Neural progenitor cell (in vitro differentiated cells): ENCODE results near the gene MSI1. TPM values are rescaled to one million over a fixed set of nuclear protein-coding genes. Genes with fewer than 3 reads are reported as not detected.
A peak's percentile ranks its signal among the peaks of the same experiment; 100 is the strongest.

Experiments
- DNase-seq: peaks from one replicate; pipeline ENCODE4 v3.0.0-alpha.2; 2016; ENCODE audit warnings: low spot score
- H2AFZ ChIP-seq: fragments of 200-600 bp; sonication (generic); replicated peaks from 2 replicates; pipeline ENCODE4 v1.6.1; 2016; ENCODE audit warnings: antibody characterized with exemption
- H3F3A ChIP-seq: fragments of 200-600 bp; sonication (generic); 2 replicates; pipeline ENCODE4 v1.6.1; 2016; ENCODE audit warnings: antibody characterized with exemption, low read depth
- H3K27ac ChIP-seq: fragments of 200-600 bp; sonication (generic); 2 replicates; pipeline ENCODE4 v1.5.1; 2016; ENCODE audit warnings: mild to moderate bottlenecking
- H3K27me3 ChIP-seq: fragments of 200-600 bp; sonication (generic); 2 replicates; pipeline ENCODE4 v1.6.1; 2016; ENCODE audit warnings: mild to moderate bottlenecking, moderate library complexity
- H3K36me3 ChIP-seq: fragments of 200-600 bp; sonication (generic); 2 replicates; pipeline ENCODE4 v1.5.1; 2016
- H3K4me1 ChIP-seq: fragments of 200-600 bp; sonication (generic); 2 replicates; pipeline ENCODE4 v1.6.1; 2016; ENCODE audit warnings: mixed run types
- H3K4me2 ChIP-seq: fragments of 200-600 bp; sonication (generic); 2 replicates; pipeline ENCODE4 v1.6.1; 2016
- H3K4me3 ChIP-seq: fragments of 200-600 bp; sonication (generic); 2 replicates; pipeline ENCODE4 v1.5.1; 2016
- H3K79me2 ChIP-seq: fragments of 200-600 bp; sonication (generic); 2 replicates; pipeline ENCODE4 v1.6.1; 2016; ENCODE audit warnings: low read depth
- H3K9ac ChIP-seq: fragments of 200-600 bp; sonication (generic); 2 replicates; pipeline ENCODE4 v1.6.1; 2016
- H3K9me3 ChIP-seq: fragments of 200-600 bp; sonication (generic); 2 replicates; pipeline ENCODE4 v1.5.1; 2016; ENCODE audit warnings: low read depth
- H4K20me1 ChIP-seq: fragments of 200-600 bp; sonication (generic); 2 replicates; pipeline ENCODE4 v1.6.1; 2016; ENCODE audit warnings: low read depth
- H3K27ac Mint-ChIP-seq: 3 replicates; pipeline ENCODE4 v1.8.0; 2021; ENCODE audit warnings: mixed read lengths
- H3K27me3 Mint-ChIP-seq: 2 replicates; pipeline ENCODE4 v1.8.0; 2022; ENCODE audit warnings: low read depth, mild to moderate bottlenecking, inconsistent platforms, moderate library complexity, mixed read lengths; ENCODE audit not compliant: insufficient read depth
- H3K36me3 Mint-ChIP-seq: 3 replicates; pipeline ENCODE4 v1.8.0; 2021; ENCODE audit warnings: mixed read lengths
- H3K4me1 Mint-ChIP-seq: 3 replicates; pipeline ENCODE4 v1.8.0; 2021; ENCODE audit warnings: mixed read lengths
- H3K4me3 Mint-ChIP-seq: 3 replicates; pipeline ENCODE4 v1.8.0; 2021; ENCODE audit warnings: mild to moderate bottlenecking, moderate library complexity, mixed read lengths
- H3K9me3 Mint-ChIP-seq: 3 replicates; pipeline ENCODE4 v1.8.0; 2020; ENCODE audit warnings: mixed read lengths
- EZH2 ChIP-seq: fragments of 200-600 bp; sonication (generic); IDR thresholded peaks from 2 replicates; pipeline ENCODE4 v1.6.1; 2017; ENCODE audit warnings: antibody characterized with exemption, mild to moderate bottlenecking, moderate library complexity
- EZH2phosphoT487 ChIP-seq: fragments of 200-600 bp; sonication (generic); IDR thresholded peaks from 2 replicates; pipeline ENCODE4 v1.6.1; 2017; ENCODE audit warnings: antibody characterized with exemption
- total RNA-seq: library from RNA; depleted of rRNA; stranded (reverse); fragments of >200 nt; gene quantifications from 2 replicates; pipeline ENCODE4 v1.2.3, GENCODE V29; 2015; ENCODE audit warnings: low replicate concordance
- TF ChIP-seq, protein P1 (sequence below): fragments of 200-600 bp; sonication (generic); IDR thresholded peaks from 2 replicates; pipeline ENCODE4 v1.5.1; 2017; ENCODE audit warnings: antibody characterized with exemption, mild to moderate bottlenecking

MSI1 gene
- total RNA-seq, 1 donor from 2014 or later: 40.2 TPM

DNA sequence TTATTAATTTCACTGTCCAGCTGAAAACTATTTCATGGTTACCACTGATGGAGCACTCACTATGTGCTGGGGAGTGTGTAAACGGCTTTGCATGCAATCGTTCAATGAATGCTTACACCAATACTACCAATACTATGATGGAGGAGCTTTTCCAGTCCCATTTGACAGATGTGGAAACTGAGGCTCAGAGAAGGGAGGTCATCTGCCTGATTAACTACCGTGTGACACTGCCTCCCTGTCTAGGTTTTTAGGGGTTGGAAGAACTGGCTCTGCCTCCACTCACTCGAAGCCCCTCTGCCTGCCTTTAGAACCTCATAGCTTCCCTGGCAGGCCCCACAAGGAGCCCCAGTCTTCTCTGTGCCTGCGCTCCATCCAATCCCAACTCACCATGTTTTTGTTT is 11.9 kb downstream of the MSI1 start:
- H3K9ac ChIP-seq: no peak overlapping the region
- H2AFZ ChIP-seq: no peak overlapping the region
- H3K27ac ChIP-seq: no peak overlapping the region
- H3K36me3 Mint-ChIP-seq: peaks cover 55% of the 10 kb centered on the region
- H3K9me3 Mint-ChIP-seq: no peaks in the 10 kb centered on the region
- H3K27me3 ChIP-seq: no peaks in the 10 kb centered on the region
- H3K79me2 ChIP-seq: peaks cover 41% of the 10 kb centered on the region
- no peaks in the 10 kb centered on the region for H3K9me3 ChIP-seq
- H3K27ac Mint-ChIP-seq: peak overlapping the region; percentile 72
- TF ChIP-seq, protein P1, sequence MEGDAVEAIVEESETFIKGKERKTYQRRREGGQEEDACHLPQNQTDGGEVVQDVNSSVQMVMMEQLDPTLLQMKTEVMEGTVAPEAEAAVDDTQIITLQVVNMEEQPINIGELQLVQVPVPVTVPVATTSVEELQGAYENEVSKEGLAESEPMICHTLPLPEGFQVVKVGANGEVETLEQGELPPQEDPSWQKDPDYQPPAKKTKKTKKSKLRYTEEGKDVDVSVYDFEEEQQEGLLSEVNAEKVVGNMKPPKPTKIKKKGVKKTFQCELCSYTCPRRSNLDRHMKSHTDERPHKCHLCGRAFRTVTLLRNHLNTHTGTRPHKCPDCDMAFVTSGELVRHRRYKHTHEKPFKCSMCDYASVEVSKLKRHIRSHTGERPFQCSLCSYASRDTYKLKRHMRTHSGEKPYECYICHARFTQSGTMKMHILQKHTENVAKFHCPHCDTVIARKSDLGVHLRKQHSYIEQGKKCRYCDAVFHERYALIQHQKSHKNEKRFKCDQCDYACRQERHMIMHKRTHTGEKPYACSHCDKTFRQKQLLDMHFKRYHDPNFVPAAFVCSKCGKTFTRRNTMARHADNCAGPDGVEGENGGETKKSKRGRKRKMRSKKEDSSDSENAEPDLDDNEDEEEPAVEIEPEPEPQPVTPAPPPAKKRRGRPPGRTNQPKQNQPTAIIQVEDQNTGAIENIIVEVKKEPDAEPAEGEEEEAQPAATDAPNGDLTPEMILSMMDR: no peak
- no peak for TF ChIP-seq EZH2
- TF ChIP-seq EZH2phosphoT487: no peak
- peaks cover 8% of the 10 kb centered on the region for H3K27me3 Mint-ChIP-seq
- peaks cover 54% of the 10 kb centered on the region for H3K4me1 Mint-ChIP-seq
- H3K36me3 ChIP-seq: peaks cover 22% of the 10 kb centered on the region
- DNase-seq: no peak
- peaks cover 72% of the 10 kb centered on the region for H4K20me1 ChIP-seq
- peaks cover 67% of the 10 kb centered on the region for H3F3A ChIP-seq
- no peak overlapping the region for H3K4me3 ChIP-seq
- H3K4me1 ChIP-seq: peaks cover 30% of the 10 kb centered on the region
- H3K4me2 ChIP-seq: no peak overlapping the region
- peak overlapping the region; percentile 48 for H3K4me3 Mint-ChIP-seq

DNA sequence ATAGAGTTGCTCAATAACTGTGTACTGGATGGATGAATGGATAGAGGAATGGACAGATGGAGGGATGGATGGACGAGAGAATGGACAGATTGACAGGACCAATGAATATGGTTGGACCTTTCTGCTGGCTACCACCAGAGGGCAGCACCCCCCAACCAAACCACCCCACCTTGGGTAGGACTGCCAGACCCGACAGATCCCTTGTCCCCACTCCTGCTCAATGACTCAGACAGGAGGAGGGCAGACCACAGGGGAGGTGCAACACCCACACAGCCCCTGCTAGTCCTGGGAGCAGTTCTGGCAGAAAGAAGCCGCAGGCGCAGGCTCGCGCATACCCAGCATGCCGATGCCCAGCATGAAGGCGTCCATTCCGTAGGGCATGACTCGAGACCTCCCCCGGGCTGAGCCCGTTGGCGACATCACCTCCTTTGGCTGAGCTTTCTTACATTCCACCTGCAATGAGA is 12.4 kb downstream of the MSI1 start:
- peaks cover 56% of the 10 kb centered on the region for H3K36me3 Mint-ChIP-seq
- no peaks in the 10 kb centered on the region for H3K27me3 ChIP-seq

DNA sequence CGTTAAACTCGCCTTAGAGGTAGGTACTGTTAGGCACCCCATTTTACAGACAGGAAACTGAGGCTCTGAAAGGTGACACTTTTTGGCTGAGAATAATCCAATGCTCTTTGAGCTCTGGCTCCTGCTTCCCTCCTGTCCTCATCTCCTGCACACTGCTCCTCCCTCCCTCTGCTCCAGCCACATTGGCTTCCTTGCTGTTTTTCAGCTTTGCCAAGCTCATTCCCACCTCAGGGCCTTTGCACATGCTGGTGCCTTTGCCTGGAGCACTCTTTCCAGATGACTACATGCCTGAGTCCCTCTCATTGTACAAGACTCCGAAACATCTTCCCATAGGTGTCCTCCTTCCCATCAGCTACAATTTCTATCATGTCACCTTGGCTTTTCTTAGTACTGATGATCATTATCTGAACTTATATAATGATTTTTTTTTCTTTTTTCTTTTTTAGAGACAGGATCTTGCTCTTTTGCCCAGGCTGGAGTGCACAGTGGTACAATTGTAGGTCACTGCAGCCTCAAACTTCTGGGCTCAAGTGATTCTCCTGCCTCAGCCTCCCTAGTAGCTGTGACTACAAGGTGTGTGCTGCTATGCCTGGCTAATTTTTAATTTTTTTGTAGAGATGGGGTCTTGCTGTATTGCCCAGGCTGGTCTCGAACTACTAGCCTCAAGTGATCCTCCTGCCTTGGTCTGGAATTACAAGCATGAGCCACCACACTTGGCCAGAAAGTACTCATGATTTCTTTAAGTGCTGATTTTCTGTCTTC is 15.2 kb downstream of the MSI1 start:
- no peak overlapping the region for H2AFZ ChIP-seq
- H3K79me2 ChIP-seq: peaks cover 17% of the 10 kb centered on the region
- TF ChIP-seq EZH2 (no peak), EZH2phosphoT487 (no peak)
- TF ChIP-seq, protein P1: no peak
- peak overlapping the region; percentile 7 for H3K4me3 Mint-ChIP-seq
- no peak overlapping the region for H3K27ac ChIP-seq
- peaks cover 5% of the 10 kb centered on the region for H3K27me3 Mint-ChIP-seq
- peaks cover 22% of the 10 kb centered on the region for H3K36me3 ChIP-seq
- peaks cover 53% of the 10 kb centered on the region for H4K20me1 ChIP-seq
- H3K4me1 Mint-ChIP-seq: peaks cover 26% of the 10 kb centered on the region
- no peak overlapping the region for H3K9ac ChIP-seq
- H3K27me3 ChIP-seq: no peaks in the 10 kb centered on the region
- no peak overlapping the region for H3K27ac Mint-ChIP-seq
- peaks cover 38% of the 10 kb centered on the region for H3F3A ChIP-seq
- H3K4me1 ChIP-seq: peaks cover 2% of the 10 kb centered on the region
- H3K36me3 Mint-ChIP-seq: peaks cover 43% of the 10 kb centered on the region
- no peaks in the 10 kb centered on the region for H3K9me3 ChIP-seq
- no peak for DNase-seq
- no peak overlapping the region for H3K4me2 ChIP-seq
- H3K9me3 Mint-ChIP-seq: no peaks in the 10 kb centered on the region
- no peak overlapping the region for H3K4me3 ChIP-seq

More for the DNA sequence above, 12.4 kb downstream of the MSI1 start:
- H3K27ac Mint-ChIP-seq: peak overlapping the region; percentile 72
- Histone ChIP-seq H4K20me1 (peaks cover 70% of the 10 kb centered on the region), H3K4me2 (no peak overlapping the region), H3K36me3 (peaks cover 22% of the 10 kb centered on the region), H3K79me2 (peaks cover 41% of the 10 kb centered on the region), H3K9ac (no peak overlapping the region), H3K27ac (no peak overlapping the region), H2AFZ (no peak overlapping the region), H3F3A (peaks cover 65% of the 10 kb centered on the region), H3K9me3 (no peaks in the 10 kb centered on the region), H3K4me3 (no peak overlapping the region), H3K4me1 (peaks cover 27% of the 10 kb centered on the region)
- peak; percentile 81 for DNase-seq
- no peaks in the 10 kb centered on the region for H3K9me3 Mint-ChIP-seq
- H3K4me3 Mint-ChIP-seq: no peak overlapping the region
- peaks cover 8% of the 10 kb centered on the region for H3K27me3 Mint-ChIP-seq
- H3K4me1 Mint-ChIP-seq: peaks cover 51% of the 10 kb centered on the region
- TF ChIP-seq, protein P1: peak; percentile 87
- TF ChIP-seq EZH2: no peak
